Heart left ventricle (tissue), 16 donors: ENCODE results near the gene SGIP1. TPM values are rescaled to one million over a fixed set of nuclear protein-coding genes. Genes with fewer than 3 reads are reported as not detected.

Experiments
- ATAC-seq, 4 donors: fragments of 200-7000 bp; cut with Tn5 transposase; one replicate each; pipeline ENCODE4 v1.9.1; 2020 to 2022; ENCODE audit warnings: moderate library complexity in 4 of 4, mild to moderate bottlenecking in 3 of 4, moderate number of reproducible peaks in 1 of 4
- DNase-seq, 5 donors: peaks; one replicate each; pipeline ENCODE4 v3.0.0-alpha.2; 2020
- H3K27ac ChIP-seq, 12 donors: fragments of 200-600 bp; sonication (generic) in 4 of 12; one replicate each; pipeline versions ENCODE4 v1.5.0 to v1.8.0; 2016 to 2022; ENCODE audit warnings: mild to moderate bottlenecking in 2 of 12
- H3K27me3 ChIP-seq, 9 donors: fragments of 200-600 bp; sonication (generic) in 2 of 9; one replicate each; pipeline versions ENCODE4 v1.5.1 to v1.8.0; 2016 to 2022; ENCODE audit warnings: mild to moderate bottlenecking in 3 of 9
- H3K36me3 ChIP-seq, 9 donors: fragments of 200-600 bp; sonication (generic) in 2 of 9; one replicate each; pipeline versions ENCODE4 v1.5.0 to v1.8.0; 2018 to 2022; ENCODE audit warnings: mild to moderate bottlenecking in 2 of 9
- H3K4me1 ChIP-seq, 12 donors: fragments of 200-600 bp; sonication (generic) in 4 of 12; one replicate each; pipeline versions ENCODE4 v1.5.0 to v1.8.0; 2016 to 2022; ENCODE audit warnings: mild to moderate bottlenecking in 3 of 12
- H3K4me3 ChIP-seq, 12 donors: fragments of 200-600 bp; sonication (generic) in 4 of 12; one replicate each; pipeline versions ENCODE4 v1.5.0 to v1.8.0; 2017 to 2022; ENCODE audit warnings: mild to moderate bottlenecking in 9 of 12, moderate library complexity in 4 of 12
- H3K9me3 ChIP-seq, 12 donors: fragments of 200-600 bp; sonication (generic) in 4 of 12; one replicate each; pipeline versions ENCODE4 v1.5.0 to v1.8.0; 2016 to 2022; ENCODE audit warnings: mild to moderate bottlenecking in 1 of 12
- CTCF ChIP-seq, 12 donors: fragments of 200-600 bp; sonication (generic) in 4 of 12; IDR thresholded peaks; one replicate each; pipeline versions ENCODE4 v1.5.0 to v1.8.0; 2018 to 2022; ENCODE audit warnings: antibody characterized with exemption in 12 of 12, mild to moderate bottlenecking in 5 of 12
- POLR2A ChIP-seq, 2 donors: fragments of 450-650 bp; IDR thresholded peaks; one replicate each; pipeline ENCODE4 v1.6.1; 2017; ENCODE audit warnings: antibody characterized with exemption in 2 of 2, mild to moderate bottlenecking in 2 of 2, moderate library complexity in 2 of 2
- WGBS, 4 donors: extraction: QIAGEN DNeasy Blood & Tissue Kit in 2 of 4; methylation state at CpG; one replicate each; pipeline versions ENCODE4 v1.1.5 to v1.1.7; 2013 to 2018; 5-methylcytosine and 5-hydroxymethylcytosine counted together
- intact Hi-C, 10 donors: fragments of 100-400 bp; cut with DNase I; formaldehyde crosslinking; loops; one replicate each; pipeline versions ENCODE4 v1.11.1 to v1.14.2; 2022
- polyA plus RNA-seq, 2 donors: library from polyadenylated mRNA; stranded (reverse); fragments of 200-250 nt; gene quantifications; one replicate each; pipeline ENCODE4 v1.2.3, GENCODE V29; 2013
- total RNA-seq, 9 donors: library from RNA; depleted of rRNA in 2 of 9; stranded (reverse); fragments of >200 nt in 2 of 9; fragmentation: NEBNext Ultra II Directional in 3 of 9; extraction: Animal tissue kit (Norgen Biotek cat#: 25700) in 3 of 9; gene quantifications; one replicate each; pipeline versions ENCODE4 v1.1.0 to v1.2.4, GENCODE V29; 2016 to 2023
- donor health status: ischemic (EF 13 %, LVEDD 7.1; RV severe dilation, severe dysfunction).
- donor health status: healthy with polysubstance abuse.
- donor health status: DM: no; HTN: yes; CAD: no.
- donor health status: DM: no; HTN: no; CAD: no.
- donor health status: ischemic (EF 25% LVEDD 6.9; RV normal size, moderate dysfunction).
- donor health status: ischemic (EF 25% LVEDD 5.7; RV mildly dilated, moderate dysfunction).
- donor health status: healthy.
- donor health status: DM: yes; HTN: yes; CAD: no.
- donor health status: ischemic (EF 35%, LVEDD 5.7; RV mildly dilated, moderate dysfunction).
- donor health status: nonischemic (EF 11% LVEDD 7.7; RV severe dilation, severe dysfunction).
- donor health status: DM: yes; HTN: yes; CAD: no.
- donor health status: PGD.
- donor health status: ischemic (EF 29% LVEDD 5.4; RV normal size, mild dysfunction).
- donor health status: nonischemic (EF 23%, LVEDD 6.1; RV moderate dilation, normal function).

The SGIP1 gene
- total and polyA plus RNA-seq, 11 donors = 2.1 to 17.3 (median 5.0) TPM

GRCh38 chr1:66652556-66652955, 118.6 kb downstream of the SGIP1 start:
- H3K9me3 ChIP-seq = no peaks in the 10 kb centered on the region
- TF ChIP-seq CTCF (IDR thresholded peaks at IDR 0.05) (no peak), POLR2A (IDR thresholded peaks at IDR 0.05) (no peak)

GRCh38 chr1:66654643-66655042, 120.7 kb downstream of the SGIP1 start:
- TF ChIP-seq CTCF (IDR thresholded peaks at IDR 0.05) (no peak), POLR2A (IDR thresholded peaks at IDR 0.05) (no peak)
- intact Hi-C loops = no loop called here
- Histone ChIP-seq H3K36me3 (peaks cover 0 to 3% (median 0%) of the 10 kb centered on the region in 9 donors), H3K27ac (no peak overlapping the region), H3K4me3 (no peak overlapping the region), H3K27me3 (no peaks in the 10 kb centered on the region), H3K9me3 (no peaks in the 10 kb centered on the region), H3K4me1 (no peaks in the 10 kb centered on the region)
- DNase-seq = peak in 2 of 5 donors; percentile 44 to 66
- peak in 3 of 4 donors; percentile 85 to 94 (median 88) for ATAC-seq

More at GRCh38 chr1:66652556-66652955, 118.6 kb downstream of the SGIP1 start:
- H3K27me3 ChIP-seq = no peaks in the 10 kb centered on the region
- H3K4me3 ChIP-seq = no peak overlapping the region
- peaks cover 0 to 7% (median 0%) of the 10 kb centered on the region in 9 donors for H3K36me3 ChIP-seq
- peaks cover 0 to 5% (median 0%) of the 10 kb centered on the region in 12 donors for H3K4me1 ChIP-seq
- ATAC-seq (no peak), DNase-seq (no peak)
- intact Hi-C loops = no loop called here
- H3K27ac ChIP-seq = no peak overlapping the region
- WGBS, 4 donors = 63 to 84% (median 73%) methylated on average over 2 of the region's 2 CpGs

- H3K9me3 ChIP-seq = no peaks in the 10 kb centered on the region
- H3K36me3 ChIP-seq = peaks cover 0 to 9% (median 0%) of the 10 kb centered on the region in 9 donors
- H3K4me3 ChIP-seq = no peak overlapping the region
- WGBS, 4 donors = 88 to 97% (median 93%) methylated on average over 1 of the region's 1 CpG
- TF ChIP-seq CTCF (IDR thresholded peaks at IDR 0.05) (no peak), POLR2A (IDR thresholded peaks at IDR 0.05) (no peak)
- peaks cover 0 to 18% (median 0%) of the 10 kb centered on the region in 12 donors for H3K4me1 ChIP-seq
- no peaks in the 10 kb centered on the region for H3K27me3 ChIP-seq
- intact Hi-C loops = loop anchor here in 1 of 10 donors (10.0 kb wide), 1 partner anchor 137 kb away; the partner anchor contains the start of gene SGIP1
- DNase-seq = no peak
- H3K27ac ChIP-seq = no peak overlapping the region
- no peak for ATAC-seq
Measured at GRCh38 chr1:66671455-66671854, 137.5 kb downstream of the SGIP1 start.

- Histone ChIP-seq H3K4me3 (no peak overlapping the region), H3K27me3 (no peaks in the 10 kb centered on the region), H3K4me1 (peaks cover 0 to 42% (median 12%) of the 10 kb centered on the region in 12 donors), H3K36me3 (peaks cover 0 to 11% (median 0%) of the 10 kb centered on the region in 9 donors), H3K27ac (peak overlapping the region in 11 of 12 donors; percentile 17 to 91 (median 61)), H3K9me3 (no peaks in the 10 kb centered on the region)
- DNase-seq = no peak
- intact Hi-C loops = loop anchor here in 2 of 10 donors (5.0 to 10.0 kb wide), 2 partner anchors 142 to 144 kb away; partner anchors contain the start of gene SGIP1 (in 2 of the 2)
- 56 to 71% (median 62%) methylated on average over 3 of the region's 3 CpGs for WGBS, 4 donors
- TF ChIP-seq CTCF (IDR thresholded peaks at IDR 0.05) (no peak), POLR2A (IDR thresholded peaks at IDR 0.05) (no peak)
- ATAC-seq = peak; percentile 67 to 95 (median 78)
Measured at GRCh38 chr1:66676613-66677298, 142.8 kb downstream of the SGIP1 start.
